ENCODE measurements around the gene LRP1.

LRP1 gene

DNA sequence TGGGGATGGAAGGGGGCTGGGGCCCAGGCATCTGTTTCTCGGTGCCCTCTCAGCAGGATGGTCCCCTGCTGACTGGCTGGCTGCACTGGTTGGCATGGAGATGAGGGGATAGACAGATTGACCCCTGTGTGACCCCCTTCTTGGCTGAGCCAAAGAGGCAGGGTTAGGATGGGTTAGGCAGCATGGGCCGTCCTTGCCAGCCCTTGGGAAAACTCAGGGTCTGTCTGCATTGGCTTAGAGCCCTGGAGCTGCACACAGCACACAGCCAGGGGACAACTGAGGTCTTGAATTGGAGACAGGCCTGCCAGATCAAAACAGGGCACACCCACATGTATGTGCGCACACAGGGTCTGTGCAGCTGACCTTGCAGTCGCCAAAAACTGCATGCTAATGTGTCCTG is 30.4 kb downstream of the LRP1 start:
- H4K20me1 ChIP-seq (ENCODE audit: insufficient read depth, low read length) = no peaks in the 10 kb centered on the region
- H2AFZ ChIP-seq (ENCODE audit: low read depth, low read length) = no peak overlapping the region
- no peak overlapping the region for H3K4me3 ChIP-seq (ENCODE audit: low read length)
- peaks cover 33% of the 10 kb centered on the region for H3K4me1 ChIP-seq (ENCODE audit: low read length)
- no peaks in the 10 kb centered on the region for H3K79me2 ChIP-seq (ENCODE audit: low read length)
- no peak overlapping the region for H3K9ac ChIP-seq (ENCODE audit: low read length)
- H3K36me3 ChIP-seq (replicated peaks; ENCODE audit: low read depth, low read length) = no peaks in the 10 kb centered on the region
- H3K9me3 ChIP-seq (ENCODE audit: insufficient read depth, low read length) = no peaks in the 10 kb centered on the region
- H3K27ac ChIP-seq (ENCODE audit: low read length) = no peak overlapping the region
- no peaks in the 10 kb centered on the region for H3K27me3 ChIP-seq (ENCODE audit: low read depth, low read length)
- no peak overlapping the region for H3K4me2 ChIP-seq (ENCODE audit: low read length)
- TF ChIP-seq EZH2phosphoT487 (IDR thresholded peaks at IDR 0.05; ENCODE audit: low read depth) = no peak
- TF ChIP-seq CTCF (IDR thresholded peaks at IDR 0.05; ENCODE audit: low read depth, low read length) = no peak

GRCh38 chr12:57159311-57159710 is 31.0 kb downstream of the LRP1 start:
- no peaks in the 10 kb centered on the region for H3K36me3 ChIP-seq (replicated peaks; ENCODE audit: low read depth, low read length)
- no peak overlapping the region for H3K9ac ChIP-seq (ENCODE audit: low read length)

GRCh38 chr12:57160040-57160439 is 31.8 kb downstream of the LRP1 start:
- no peaks in the 10 kb centered on the region for H3K9me3 ChIP-seq (ENCODE audit: insufficient read depth, low read length)
- no peaks in the 10 kb centered on the region for H3K27me3 ChIP-seq (ENCODE audit: low read depth, low read length)
- no peak overlapping the region for H3K27ac ChIP-seq (ENCODE audit: low read length)
- H3K36me3 ChIP-seq (replicated peaks; ENCODE audit: low read depth, low read length) = no peaks in the 10 kb centered on the region
- TF ChIP-seq CTCF (IDR thresholded peaks at IDR 0.05; ENCODE audit: low read depth, low read length) (no peak), EZH2phosphoT487 (IDR thresholded peaks at IDR 0.05; ENCODE audit: low read depth) (no peak)
- no peak overlapping the region for H3K4me2 ChIP-seq (ENCODE audit: low read length)
- H3K9ac ChIP-seq (ENCODE audit: low read length) = no peak overlapping the region
- H3K4me3 ChIP-seq (ENCODE audit: low read length) = no peak overlapping the region
- no peaks in the 10 kb centered on the region for H4K20me1 ChIP-seq (ENCODE audit: insufficient read depth, low read length)
- no peaks in the 10 kb centered on the region for H3K79me2 ChIP-seq (ENCODE audit: low read length)
- peaks cover 22% of the 10 kb centered on the region for H3K4me1 ChIP-seq (ENCODE audit: low read length)
- no peak overlapping the region for H2AFZ ChIP-seq (ENCODE audit: low read depth, low read length)

More at GRCh38 chr12:57159311-57159710, 31.0 kb downstream of the LRP1 start:
- peaks cover 30% of the 10 kb centered on the region for H3K4me1 ChIP-seq (ENCODE audit: low read length)
- no peak overlapping the region for H3K4me3 ChIP-seq (ENCODE audit: low read length)
- no peaks in the 10 kb centered on the region for H3K79me2 ChIP-seq (ENCODE audit: low read length)
- no peak overlapping the region for H2AFZ ChIP-seq (ENCODE audit: low read depth, low read length)
- H3K4me2 ChIP-seq (ENCODE audit: low read length) = no peak overlapping the region
- H4K20me1 ChIP-seq (ENCODE audit: insufficient read depth, low read length) = no peaks in the 10 kb centered on the region
- no peaks in the 10 kb centered on the region for H3K27me3 ChIP-seq (ENCODE audit: low read depth, low read length)
- no peak for TF ChIP-seq EZH2phosphoT487 (IDR thresholded peaks at IDR 0.05; ENCODE audit: low read depth)
- TF ChIP-seq CTCF (IDR thresholded peaks at IDR 0.05; ENCODE audit: low read depth, low read length) = no peak
- no peaks in the 10 kb centered on the region for H3K9me3 ChIP-seq (ENCODE audit: insufficient read depth, low read length)
- H3K27ac ChIP-seq (ENCODE audit: low read length) = no peak overlapping the region

- Histone ChIP-seq H2AFZ (ENCODE audit: low read depth, low read length) (no peak overlapping the region), H4K20me1 (ENCODE audit: insufficient read depth, low read length) (no peaks in the 10 kb centered on the region), H3K4me1 (ENCODE audit: low read length) (peaks cover 18% of the 10 kb centered on the region), H3K27me3 (ENCODE audit: low read depth, low read length) (no peaks in the 10 kb centered on the region), H3K4me2 (ENCODE audit: low read length) (no peak overlapping the region), H3K9me3 (ENCODE audit: insufficient read depth, low read length) (no peaks in the 10 kb centered on the region), H3K36me3 (replicated peaks; ENCODE audit: low read depth, low read length) (no peaks in the 10 kb centered on the region), H3K4me3 (ENCODE audit: low read length) (no peak overlapping the region), H3K27ac (ENCODE audit: low read length) (no peak overlapping the region), H3K9ac (ENCODE audit: low read length) (no peak overlapping the region), H3K79me2 (ENCODE audit: low read length) (no peaks in the 10 kb centered on the region)
- TF ChIP-seq EZH2phosphoT487 (IDR thresholded peaks at IDR 0.05; ENCODE audit: low read depth) (no peak), CTCF (IDR thresholded peaks at IDR 0.05; ENCODE audit: low read depth, low read length) (no peak)
Observed at GRCh38 chr12:57160741-57161140, 32.5 kb downstream of the LRP1 start.

Data from OCI-LY3 (cell line).